Glutamatergic neuron (in vitro differentiated cells): ENCODE measurements around the gene CNOT9. TPM values are rescaled to one million over a fixed set of nuclear protein-coding genes. Genes with fewer than 3 reads are reported as not detected.
"Not testable (repeated sequence)": the region's sequence is repeated elsewhere in the genome, so short reads cannot be mapped to it uniquely, and the experiment has no call there.

Source experiments
- DNase-seq: peaks from one replicate; pipeline ENCODE4 v3.0.0; 2022
- H3K27ac Mint-ChIP-seq: one replicate; pipeline ENCODE4 v1.8.0; 2020; ENCODE audit warnings: mild to moderate bottlenecking, mixed read lengths, inconsistent platforms; ENCODE audit not compliant: unreplicated experiment
- H3K27me3 Mint-ChIP-seq: one replicate; pipeline ENCODE4 v1.8.0; 2020; ENCODE audit warnings: mild to moderate bottlenecking, moderate library complexity, mixed read lengths, inconsistent platforms; ENCODE audit not compliant: unreplicated experiment
- H3K36me3 Mint-ChIP-seq: one replicate; pipeline ENCODE4 v1.8.0; 2020; ENCODE audit warnings: mild to moderate bottlenecking, mixed read lengths, inconsistent platforms; ENCODE audit not compliant: unreplicated experiment
- H3K4me1 Mint-ChIP-seq: one replicate; pipeline ENCODE4 v1.8.0; 2020; ENCODE audit warnings: mild to moderate bottlenecking, low read depth, mixed read lengths, inconsistent platforms; ENCODE audit not compliant: unreplicated experiment
- H3K4me3 Mint-ChIP-seq: one replicate; pipeline ENCODE4 v1.8.0; 2020; ENCODE audit warnings: mild to moderate bottlenecking, mixed read lengths, inconsistent platforms; ENCODE audit not compliant: unreplicated experiment
- H3K9me3 Mint-ChIP-seq: one replicate; pipeline ENCODE4 v1.8.0; 2020; ENCODE audit warnings: mild to moderate bottlenecking, moderate library complexity, mixed read lengths, inconsistent platforms; ENCODE audit not compliant: unreplicated experiment
- total RNA-seq: library from RNA; stranded (reverse); fragmentation: NEBNext Ultra II Directional; extraction: Animal tissue kit (Norgen Biotek cat#: 25700); gene quantifications from one replicate; pipeline ENCODE4 v1.2.1, GENCODE V29; 2021; ENCODE audit not compliant: unreplicated experiment
- TF ChIP-seq, protein P1 (sequence below): fragments of 200-600 bp; sonication (generic); IDR thresholded peaks from one replicate; pipeline ENCODE4 v1.5.0; 2021; ENCODE audit not compliant: partially characterized antibody, unreplicated experiment

The CNOT9 gene
- total RNA-seq, 1 donor from 2014 or later: 58.1 TPM

DNA sequence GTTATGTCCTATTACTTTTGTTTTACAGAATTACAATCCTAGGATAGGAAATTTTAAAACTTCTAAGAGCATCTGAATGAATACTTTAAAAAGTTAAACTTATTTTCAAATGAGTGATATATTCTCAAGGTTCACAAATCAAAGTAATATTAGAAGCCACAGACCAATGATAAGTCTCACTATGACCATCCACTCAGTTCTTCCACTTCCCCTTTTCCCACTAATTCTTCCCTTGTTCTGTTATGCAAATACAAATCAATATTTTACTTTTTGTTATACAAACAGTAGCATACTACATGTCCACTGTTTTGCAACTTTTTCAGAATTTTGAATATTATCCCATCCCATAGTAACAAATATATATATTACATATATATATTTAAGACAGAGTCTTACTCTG is 20.7 kb upstream of the CNOT9 start:
- DNase-seq: no peak
- Mint-ChIP-seq H3K27me3 (no peaks in the 10 kb centered on the region), H3K4me3 (no peak overlapping the region), H3K9me3 (no peaks in the 10 kb centered on the region), H3K4me1 (no peaks in the 10 kb centered on the region), H3K36me3 (no peaks in the 10 kb centered on the region), H3K27ac (no peak overlapping the region)
- TF ChIP-seq, protein P1, sequence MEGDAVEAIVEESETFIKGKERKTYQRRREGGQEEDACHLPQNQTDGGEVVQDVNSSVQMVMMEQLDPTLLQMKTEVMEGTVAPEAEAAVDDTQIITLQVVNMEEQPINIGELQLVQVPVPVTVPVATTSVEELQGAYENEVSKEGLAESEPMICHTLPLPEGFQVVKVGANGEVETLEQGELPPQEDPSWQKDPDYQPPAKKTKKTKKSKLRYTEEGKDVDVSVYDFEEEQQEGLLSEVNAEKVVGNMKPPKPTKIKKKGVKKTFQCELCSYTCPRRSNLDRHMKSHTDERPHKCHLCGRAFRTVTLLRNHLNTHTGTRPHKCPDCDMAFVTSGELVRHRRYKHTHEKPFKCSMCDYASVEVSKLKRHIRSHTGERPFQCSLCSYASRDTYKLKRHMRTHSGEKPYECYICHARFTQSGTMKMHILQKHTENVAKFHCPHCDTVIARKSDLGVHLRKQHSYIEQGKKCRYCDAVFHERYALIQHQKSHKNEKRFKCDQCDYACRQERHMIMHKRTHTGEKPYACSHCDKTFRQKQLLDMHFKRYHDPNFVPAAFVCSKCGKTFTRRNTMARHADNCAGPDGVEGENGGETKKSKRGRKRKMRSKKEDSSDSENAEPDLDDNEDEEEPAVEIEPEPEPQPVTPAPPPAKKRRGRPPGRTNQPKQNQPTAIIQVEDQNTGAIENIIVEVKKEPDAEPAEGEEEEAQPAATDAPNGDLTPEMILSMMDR: no peak

DNA sequence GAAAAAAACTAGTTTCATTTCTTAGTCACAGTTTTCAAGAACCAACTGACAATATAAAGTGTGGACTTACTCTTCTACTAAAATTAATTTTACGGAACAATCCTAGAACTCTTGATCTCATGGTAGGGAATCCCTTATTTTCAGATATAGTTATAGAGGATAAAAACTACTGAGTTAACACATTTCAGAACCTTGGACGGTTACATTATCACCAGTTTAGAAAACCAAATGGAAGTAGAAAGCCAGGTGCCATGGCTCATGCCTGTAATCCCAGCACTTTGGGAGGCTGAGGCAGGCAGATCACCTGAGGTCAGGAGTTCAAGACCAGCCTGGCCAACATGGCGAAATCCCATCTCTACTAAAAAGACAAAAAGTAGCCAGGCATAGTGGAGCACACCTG is 14.4 kb upstream of the CNOT9 start:
- H3K27ac Mint-ChIP-seq, H3K4me1 Mint-ChIP-seq, H3K4me3 Mint-ChIP-seq, DNase-seq, H3K27me3 Mint-ChIP-seq, H3K36me3 Mint-ChIP-seq, H3K9me3 Mint-ChIP-seq: not testable (repeated sequence)

DNA sequence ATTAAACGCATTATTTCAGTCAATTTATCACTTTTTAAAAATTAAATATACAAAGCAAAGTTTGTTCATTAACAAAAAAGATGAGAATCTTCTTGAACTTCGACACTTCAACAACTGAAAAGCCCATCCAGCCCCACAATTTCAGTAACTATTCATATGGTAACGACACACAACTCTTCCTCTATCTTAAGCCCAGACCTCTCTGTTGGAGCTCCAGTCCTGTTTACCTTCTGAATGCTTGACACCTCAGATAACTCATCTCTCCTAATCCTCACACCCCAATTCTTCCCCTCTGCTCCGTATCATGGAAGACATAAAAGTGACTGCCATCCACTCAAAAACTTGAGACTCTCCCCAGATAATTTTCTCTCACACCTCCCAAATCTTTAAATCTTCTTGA is 13.1 kb upstream of the CNOT9 start:
- Mint-ChIP-seq H3K4me1 (no peaks in the 10 kb centered on the region), H3K27me3 (no peaks in the 10 kb centered on the region), H3K4me3 (no peak overlapping the region), H3K36me3 (no peaks in the 10 kb centered on the region), H3K9me3 (no peaks in the 10 kb centered on the region), H3K27ac (no peak overlapping the region)
- TF ChIP-seq, protein P1: no peak
- no peak for DNase-seq

DNA sequence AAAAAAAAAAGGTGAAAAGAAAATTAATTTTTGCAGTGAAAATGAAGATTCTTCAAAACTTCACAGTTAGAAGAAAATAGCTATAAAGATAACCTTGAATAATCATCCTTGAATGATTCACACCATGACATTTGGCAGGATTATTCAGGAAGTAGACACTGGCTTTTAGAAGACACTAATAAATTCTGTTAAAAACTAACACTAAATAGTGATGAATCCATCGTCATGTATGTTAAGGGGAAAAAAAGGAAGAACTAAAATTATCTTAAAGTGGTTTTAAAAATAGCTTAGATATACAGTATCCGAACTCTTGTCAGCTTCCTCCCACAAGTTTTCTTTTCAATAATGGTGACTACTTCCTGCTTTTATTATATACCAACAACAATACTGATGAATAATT is 10.7 kb upstream of the CNOT9 start:
- no peak for DNase-seq
- no peaks in the 10 kb centered on the region for H3K9me3 Mint-ChIP-seq
- H3K4me3 Mint-ChIP-seq: no peak overlapping the region
- TF ChIP-seq, protein P1: no peak
- no peak overlapping the region for H3K27ac Mint-ChIP-seq
- no peaks in the 10 kb centered on the region for H3K4me1 Mint-ChIP-seq
- no peaks in the 10 kb centered on the region for H3K36me3 Mint-ChIP-seq
- no peaks in the 10 kb centered on the region for H3K27me3 Mint-ChIP-seq

DNA sequence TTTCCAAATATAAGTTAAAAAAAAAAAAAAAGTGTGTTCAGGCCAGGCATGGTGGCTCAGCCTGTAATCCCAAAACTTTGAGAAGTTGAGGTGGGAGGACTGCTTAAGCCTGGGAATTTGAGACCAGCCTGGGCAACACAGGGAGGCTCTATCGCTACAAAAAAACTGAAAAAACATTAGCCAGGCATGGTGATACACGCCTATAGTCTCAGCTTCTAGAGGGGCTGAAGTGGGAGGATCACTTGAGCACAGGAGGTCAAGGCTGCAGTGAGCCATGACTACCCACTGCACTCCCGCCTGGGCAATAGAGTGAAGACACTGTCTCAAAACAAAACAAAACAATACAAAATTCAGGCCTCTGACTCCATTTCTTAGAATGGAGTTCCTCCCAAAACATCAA is 9.7 kb upstream of the CNOT9 start:
- H3K27ac Mint-ChIP-seq: no peak overlapping the region
- H3K9me3 Mint-ChIP-seq: no peaks in the 10 kb centered on the region
- no peaks in the 10 kb centered on the region for H3K36me3 Mint-ChIP-seq
- DNase-seq: no peak
- TF ChIP-seq, protein P1: no peak
- H3K4me1 Mint-ChIP-seq: no peaks in the 10 kb centered on the region
- no peak overlapping the region for H3K4me3 Mint-ChIP-seq
- no peaks in the 10 kb centered on the region for H3K27me3 Mint-ChIP-seq

DNA sequence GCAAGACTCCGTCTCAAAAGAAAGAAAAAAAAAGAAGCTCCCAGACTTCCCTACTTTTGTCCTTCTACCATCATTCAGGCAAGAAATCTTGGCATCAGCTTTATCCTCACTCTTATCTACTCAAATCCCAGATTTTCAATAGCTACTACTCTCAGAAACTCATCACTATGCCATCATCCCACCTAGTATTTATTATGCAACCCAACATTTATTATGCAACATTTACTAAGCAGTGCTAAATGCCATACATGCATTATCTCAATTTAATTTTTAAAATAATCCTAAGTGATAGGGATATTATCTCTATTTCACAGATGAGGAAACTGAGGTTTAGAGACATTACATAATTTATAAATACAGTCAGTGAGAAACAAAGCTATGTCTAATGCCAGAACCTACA is 4.6 kb upstream of the CNOT9 start:
- Mint-ChIP-seq H3K27ac (no peak overlapping the region), H3K4me3 (no peak overlapping the region), H3K9me3 (no peaks in the 10 kb centered on the region), H3K4me1 (peaks cover 1% of the 10 kb centered on the region), H3K27me3 (peaks cover 2% of the 10 kb centered on the region), H3K36me3 (no peaks in the 10 kb centered on the region)
- TF ChIP-seq, protein P1: no peak
- no peak for DNase-seq
